Astrocyte of the spinal cord (primary cell): ENCODE measurements around the gene FGFBP2.

Source experiments
- DNase-seq: peaks from one replicate; pipeline ENCODE4 v3.0.0; 2011; ENCODE audit warnings: low read depth, low spot score
- H3K4me3 ChIP-seq: 2 replicates; pipeline ENCODE4 v1.5.1; 2011; ENCODE audit warnings: low read depth, mild to moderate bottlenecking, low read length, moderate library complexity
- in situ Hi-C: cut with HindIII; loops from 2 replicates; pipeline ENCODE4 v1.10.0; 2017; ENCODE audit warnings: low sequenced_read_pairs
- TF ChIP-seq, protein P1 (sequence below): IDR thresholded peaks from 2 replicates; pipeline ENCODE4 v1.5.1; 2012; ENCODE audit warnings: low read depth, mild to moderate bottlenecking, low read length, inconsistent platforms

FGFBP2 gene

DNA sequence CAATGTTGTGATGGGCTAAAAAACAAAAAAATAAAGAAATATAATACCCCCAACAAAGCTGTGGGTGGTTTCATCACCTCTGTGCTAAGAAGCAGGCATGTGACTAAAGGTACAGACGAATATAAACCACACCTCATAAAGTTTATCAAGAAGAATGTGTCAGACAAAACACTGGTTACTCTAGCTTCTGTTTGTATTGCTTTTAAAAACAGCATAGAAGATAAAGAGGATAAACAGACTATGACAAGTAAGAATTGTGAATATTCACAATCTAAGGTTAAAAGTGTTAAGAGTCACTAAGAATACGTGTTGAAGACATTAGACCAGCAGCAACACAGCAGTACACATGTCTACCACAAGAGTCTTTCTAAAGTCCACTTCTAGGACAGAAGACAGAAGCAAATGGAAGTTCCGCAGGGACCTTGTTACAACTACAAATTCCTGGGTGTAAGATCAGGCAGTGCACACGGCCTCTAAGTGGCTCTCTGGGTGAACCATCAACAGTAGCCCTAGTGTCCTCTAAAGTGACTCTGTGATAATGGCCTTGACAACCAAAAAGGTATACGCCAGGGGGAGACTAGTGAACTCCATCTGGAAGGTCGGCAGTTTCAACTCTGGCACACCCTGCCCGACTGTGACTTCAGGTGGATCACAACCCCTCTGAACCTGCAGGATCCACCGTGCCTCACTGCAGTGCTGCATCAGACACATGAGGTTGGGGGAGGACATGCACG is 8.3 kb upstream of the FGFBP2 start:
- TF ChIP-seq, protein P1, sequence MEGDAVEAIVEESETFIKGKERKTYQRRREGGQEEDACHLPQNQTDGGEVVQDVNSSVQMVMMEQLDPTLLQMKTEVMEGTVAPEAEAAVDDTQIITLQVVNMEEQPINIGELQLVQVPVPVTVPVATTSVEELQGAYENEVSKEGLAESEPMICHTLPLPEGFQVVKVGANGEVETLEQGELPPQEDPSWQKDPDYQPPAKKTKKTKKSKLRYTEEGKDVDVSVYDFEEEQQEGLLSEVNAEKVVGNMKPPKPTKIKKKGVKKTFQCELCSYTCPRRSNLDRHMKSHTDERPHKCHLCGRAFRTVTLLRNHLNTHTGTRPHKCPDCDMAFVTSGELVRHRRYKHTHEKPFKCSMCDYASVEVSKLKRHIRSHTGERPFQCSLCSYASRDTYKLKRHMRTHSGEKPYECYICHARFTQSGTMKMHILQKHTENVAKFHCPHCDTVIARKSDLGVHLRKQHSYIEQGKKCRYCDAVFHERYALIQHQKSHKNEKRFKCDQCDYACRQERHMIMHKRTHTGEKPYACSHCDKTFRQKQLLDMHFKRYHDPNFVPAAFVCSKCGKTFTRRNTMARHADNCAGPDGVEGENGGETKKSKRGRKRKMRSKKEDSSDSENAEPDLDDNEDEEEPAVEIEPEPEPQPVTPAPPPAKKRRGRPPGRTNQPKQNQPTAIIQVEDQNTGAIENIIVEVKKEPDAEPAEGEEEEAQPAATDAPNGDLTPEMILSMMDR: no peak
- H3K4me3 ChIP-seq: no peak overlapping the region
- no peak for DNase-seq
- in situ Hi-C loops: no loop called here

DNA sequence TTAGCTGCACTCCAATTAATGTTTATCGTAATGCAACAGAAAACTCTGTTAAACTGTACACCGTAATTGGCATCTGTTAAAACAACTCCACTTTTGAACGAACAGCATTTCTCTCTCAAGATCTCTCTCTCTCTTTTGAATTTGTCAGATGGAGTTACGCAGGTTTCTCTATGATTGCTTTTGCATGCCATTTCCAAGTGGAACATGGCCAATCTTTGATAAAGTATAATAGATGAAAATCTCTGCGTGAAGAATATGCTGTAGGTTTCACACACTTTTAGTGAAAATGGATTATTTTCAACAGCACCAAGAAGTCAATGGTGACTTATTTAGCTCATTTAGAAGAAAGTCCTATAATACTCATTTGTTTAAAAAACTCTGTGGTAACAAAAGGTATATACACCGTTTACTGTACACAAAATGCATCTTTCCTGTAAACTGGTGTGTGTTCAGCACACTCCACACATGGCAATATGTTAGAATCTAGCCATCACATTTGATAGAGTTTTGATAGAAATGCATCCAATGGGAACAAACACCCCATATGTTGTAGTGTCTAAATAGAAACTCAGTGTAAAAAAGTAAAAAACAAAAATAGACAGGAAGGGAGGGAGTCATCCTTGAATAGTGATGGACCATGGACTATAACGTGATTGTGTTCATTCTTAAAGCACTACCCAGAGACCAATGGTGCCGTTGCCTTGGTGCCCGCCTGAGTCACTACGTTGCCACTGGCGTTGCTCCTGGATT is 5.8 kb upstream of the FGFBP2 start:
- TF ChIP-seq, protein P1: no peak
- in situ Hi-C loops: no loop called here
- H3K4me3 ChIP-seq: no peak overlapping the region
- DNase-seq: no peak

DNA sequence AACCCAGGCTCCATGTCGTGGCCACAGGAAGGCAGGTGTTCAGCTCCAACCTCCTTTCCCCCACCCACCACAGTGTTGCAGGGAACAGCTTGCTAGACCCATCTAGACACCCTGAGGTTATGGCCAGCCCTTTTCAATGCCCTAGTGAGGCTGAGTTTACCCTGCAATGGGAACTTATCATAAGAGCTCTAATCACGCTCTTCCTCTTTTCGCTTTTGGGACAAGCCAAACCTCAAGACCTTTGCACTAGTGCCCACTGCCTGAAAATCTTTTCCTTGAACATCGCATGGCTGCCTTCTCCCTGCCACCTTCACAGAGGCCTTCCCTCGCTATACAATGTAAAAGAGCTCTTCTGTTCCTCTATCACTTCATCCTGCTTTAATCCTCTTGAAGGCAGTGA is 2.4 kb upstream of the FGFBP2 start:
- H3K4me3 ChIP-seq: no peak overlapping the region
- DNase-seq: no peak
- in situ Hi-C loops: no loop called here
- TF ChIP-seq, protein P1: no peak

DNA sequence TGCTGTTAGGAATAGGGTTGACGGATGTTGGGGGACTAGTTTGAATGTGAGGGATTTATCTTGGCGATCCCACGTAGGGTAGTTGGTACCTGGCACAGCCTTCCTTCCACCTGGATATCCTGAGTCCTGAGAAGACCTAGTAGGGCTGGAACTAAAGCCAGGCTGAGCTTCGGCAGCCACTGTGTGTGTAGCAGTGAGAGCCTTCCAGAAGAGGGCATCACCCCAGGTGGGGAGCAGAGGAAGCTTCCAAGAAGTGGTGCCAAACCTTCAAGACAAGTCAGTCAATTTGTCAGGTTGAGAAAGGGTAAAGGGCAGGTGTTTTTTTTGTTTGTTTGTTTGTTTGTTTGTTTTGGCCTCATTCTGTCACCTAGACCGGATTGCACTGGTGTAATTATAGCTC is 1.2 kb upstream of the FGFBP2 start:
- in situ Hi-C loops: no loop called here
- TF ChIP-seq, protein P1: no peak
- no peak for DNase-seq
- H3K4me3 ChIP-seq: no peak overlapping the region

DNA sequence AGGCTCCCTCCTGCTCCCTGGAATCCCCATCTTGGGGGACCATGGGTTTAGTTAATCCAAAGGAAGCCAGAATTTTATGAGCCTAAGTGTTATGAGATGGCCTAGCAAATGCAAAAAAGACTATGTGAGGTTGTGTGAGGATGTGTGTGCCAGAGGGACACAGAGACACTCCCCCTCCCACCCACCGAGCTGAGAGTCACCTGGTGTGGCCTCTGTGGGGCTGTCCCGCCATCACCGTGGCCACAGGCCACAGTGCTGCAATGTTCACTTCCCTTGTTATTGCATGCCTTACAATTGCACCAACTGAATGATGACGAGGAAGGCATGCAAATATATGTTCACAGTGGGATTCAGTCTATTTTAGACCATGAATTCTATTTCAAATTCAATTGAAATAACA is 601 bp upstream of the FGFBP2 start:
- in situ Hi-C loops: no loop called here
- TF ChIP-seq, protein P1: no peak
- no peak overlapping the region for H3K4me3 ChIP-seq
- no peak for DNase-seq

DNA sequence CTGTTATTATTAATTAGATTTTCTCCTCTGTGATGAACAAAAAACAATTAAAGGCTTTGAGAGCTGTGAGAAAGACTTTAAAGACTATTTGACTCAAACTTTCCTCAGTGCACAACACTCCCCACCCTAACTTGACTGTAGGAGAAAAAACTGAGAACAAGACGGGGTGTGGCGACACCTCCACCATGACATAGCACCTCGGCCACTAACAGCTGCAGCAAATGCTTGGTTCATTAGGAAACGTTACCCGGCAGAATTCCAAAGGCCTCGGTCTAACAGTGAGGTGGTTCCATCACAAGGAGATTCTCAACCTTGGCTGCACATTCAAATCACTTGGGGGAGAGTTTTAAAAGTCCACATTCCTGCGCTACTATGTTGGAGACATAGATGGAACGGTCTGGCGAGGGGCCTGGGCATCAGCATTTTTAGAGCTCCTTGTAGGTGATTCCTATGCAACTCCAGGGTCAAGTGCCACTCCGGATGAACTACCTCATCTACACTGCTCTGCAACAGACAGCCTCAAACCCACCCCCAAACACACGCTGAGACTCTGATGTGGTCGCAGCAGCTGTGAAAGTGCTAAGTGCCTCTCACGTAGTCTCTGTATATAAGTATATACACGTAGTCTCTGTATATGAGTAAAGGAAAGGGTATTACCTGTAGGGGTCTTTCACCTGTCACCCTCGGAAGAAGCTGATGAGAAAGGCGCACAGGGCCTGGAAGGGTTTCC is 1.0 kb downstream of the FGFBP2 start:
- DNase-seq: no peak
- no peak overlapping the region for H3K4me3 ChIP-seq
- TF ChIP-seq, protein P1: no peak
- in situ Hi-C loops: no loop called here
